GM19240 (cell line): Measurements from ENCODE around the gene GJD3.

Source experiments
- DNase-seq: peaks from one replicate; pipeline ENCODE4 v3.0.0; 2011; ENCODE audit warnings: low spot score; ENCODE audit not compliant: insufficient read length

The GJD3 gene

DNA sequence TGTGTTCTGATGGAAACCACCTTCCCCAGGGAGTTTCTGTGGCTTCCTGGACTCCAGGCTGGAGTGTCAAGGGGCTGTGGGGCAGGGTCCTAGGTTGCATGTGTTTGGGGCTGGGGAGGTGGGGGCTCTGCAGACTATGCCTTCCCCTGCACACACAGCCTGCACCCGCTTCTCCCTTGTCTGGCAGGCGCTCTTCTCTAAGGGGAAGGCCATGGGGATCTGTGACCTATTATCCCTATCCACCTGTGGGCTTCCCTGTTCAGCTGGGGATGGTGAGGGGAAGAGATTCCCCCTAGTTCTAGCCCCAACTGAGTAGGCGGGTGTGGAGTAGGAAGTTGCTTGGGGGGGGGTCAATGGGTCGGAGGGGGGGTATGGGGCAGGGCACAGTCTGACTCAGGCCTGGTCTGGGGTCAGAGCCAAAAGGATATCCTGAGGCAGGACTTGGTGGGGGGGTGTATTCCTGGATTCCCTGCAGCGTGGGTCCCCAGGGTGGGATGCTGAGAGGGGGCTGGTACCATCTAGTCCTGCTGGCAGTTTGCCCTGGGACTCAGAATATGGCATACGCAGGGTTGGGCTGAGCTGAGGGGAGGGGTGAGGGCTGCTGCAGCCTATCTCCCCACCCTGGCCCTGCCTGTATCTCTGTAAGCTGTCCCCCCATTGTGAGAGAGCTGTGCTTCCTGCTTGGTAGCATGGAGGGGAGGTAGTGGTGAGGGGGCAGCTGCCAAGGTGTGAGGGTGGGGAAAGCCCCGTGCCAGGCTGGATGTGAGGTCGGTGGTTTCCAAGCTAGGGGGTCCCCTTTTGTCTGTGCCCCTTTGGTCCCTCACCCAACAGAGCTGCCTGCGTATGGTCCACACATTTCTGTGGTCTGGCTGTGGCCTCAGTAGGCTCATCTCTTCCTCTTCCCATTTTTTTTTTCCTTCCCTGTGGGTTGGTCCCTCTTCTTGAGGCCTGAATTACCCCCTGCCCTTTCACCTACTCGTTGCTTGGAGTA is 40.9 kb downstream of the GJD3 start:
- DNase-seq = no peak

DNA sequence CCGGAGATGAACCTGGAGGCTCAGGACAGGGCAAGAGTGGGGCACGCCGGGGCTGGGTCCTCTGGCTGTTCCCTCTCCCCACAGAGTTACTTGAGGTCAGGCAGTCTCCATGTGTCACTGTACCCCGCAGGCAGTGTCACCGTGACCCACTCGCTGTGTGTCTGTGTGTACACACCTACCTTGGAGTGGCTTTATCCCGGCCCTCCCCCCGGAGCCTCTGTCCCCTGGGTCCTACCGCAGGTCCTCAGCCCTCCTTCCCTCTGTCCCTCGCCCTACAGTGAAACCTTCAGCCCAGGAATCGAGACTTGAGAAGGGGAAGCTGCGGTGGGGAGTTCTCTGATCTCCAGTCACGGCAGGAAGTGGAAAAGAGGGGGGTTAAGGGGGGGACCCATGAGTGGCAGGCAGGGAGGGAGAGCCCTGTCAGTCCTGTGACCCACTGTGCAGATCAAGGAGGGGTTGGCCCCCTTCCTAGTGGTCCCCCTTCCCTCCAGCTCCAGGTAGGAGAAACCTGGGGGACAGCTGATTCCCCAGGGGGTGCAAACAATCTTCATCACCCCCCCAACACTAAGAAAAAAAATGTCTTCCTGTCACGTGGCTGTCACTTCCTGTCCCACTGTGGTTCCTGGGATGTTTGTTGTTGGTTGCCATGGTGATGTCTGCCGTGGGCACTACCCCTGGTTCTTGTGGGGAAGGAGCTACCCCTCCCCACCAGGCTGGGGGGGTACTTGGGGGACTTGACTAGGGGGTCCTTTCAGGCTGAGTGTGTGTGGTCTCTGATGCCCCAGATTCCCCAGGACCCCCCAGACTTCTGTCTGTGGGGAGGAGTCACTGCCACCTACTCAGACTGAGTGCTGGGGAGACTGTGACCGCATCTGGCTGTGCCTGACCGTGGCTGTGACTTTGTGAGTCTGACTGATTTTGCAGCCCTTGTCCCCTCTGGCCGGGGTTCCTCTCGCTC is 41.9 kb downstream of the GJD3 start:
- DNase-seq = peak; percentile 84

DNA sequence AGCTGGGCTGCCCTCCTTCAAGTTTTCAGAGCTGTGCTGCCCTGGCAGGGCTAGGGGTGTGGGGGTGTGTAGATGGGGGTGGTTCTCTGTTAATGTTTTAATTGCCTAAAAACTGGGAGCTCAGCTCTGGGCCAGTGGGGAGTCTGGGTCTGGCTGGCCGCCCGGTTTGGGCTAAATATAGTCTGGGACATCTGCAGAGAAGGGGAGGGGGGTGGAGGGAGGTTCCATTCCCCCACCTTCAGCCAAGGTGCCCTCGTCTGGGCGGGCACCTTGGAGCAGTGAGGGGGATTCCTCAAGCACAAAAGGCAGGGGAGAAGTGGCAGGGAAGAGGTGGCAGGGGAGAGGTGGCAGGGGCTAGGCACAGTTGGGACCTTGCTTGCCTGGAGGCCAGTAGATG is 42.6 kb downstream of the GJD3 start:
- DNase-seq = no peak

DNA sequence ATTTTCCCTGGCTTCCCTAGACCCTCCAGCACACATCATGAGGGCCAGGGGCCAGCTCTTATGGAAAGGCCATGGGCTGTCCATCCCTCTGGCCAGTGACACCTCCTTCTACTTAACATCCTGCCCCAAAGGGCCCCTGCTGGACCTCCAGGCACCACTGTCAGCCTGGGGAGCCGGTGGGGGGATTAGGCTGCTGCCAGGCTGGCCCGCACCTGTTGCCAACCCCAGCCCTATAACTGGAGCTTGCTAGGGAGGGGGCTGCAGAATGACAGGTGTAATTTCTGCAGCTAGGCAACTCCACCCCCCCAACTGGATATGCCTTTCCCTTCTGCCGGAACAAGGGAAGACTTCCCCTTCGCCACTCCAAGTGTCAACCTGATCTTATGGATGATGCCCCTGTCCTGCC is 43.0 kb downstream of the GJD3 start:
- DNase-seq = no peak

DNA sequence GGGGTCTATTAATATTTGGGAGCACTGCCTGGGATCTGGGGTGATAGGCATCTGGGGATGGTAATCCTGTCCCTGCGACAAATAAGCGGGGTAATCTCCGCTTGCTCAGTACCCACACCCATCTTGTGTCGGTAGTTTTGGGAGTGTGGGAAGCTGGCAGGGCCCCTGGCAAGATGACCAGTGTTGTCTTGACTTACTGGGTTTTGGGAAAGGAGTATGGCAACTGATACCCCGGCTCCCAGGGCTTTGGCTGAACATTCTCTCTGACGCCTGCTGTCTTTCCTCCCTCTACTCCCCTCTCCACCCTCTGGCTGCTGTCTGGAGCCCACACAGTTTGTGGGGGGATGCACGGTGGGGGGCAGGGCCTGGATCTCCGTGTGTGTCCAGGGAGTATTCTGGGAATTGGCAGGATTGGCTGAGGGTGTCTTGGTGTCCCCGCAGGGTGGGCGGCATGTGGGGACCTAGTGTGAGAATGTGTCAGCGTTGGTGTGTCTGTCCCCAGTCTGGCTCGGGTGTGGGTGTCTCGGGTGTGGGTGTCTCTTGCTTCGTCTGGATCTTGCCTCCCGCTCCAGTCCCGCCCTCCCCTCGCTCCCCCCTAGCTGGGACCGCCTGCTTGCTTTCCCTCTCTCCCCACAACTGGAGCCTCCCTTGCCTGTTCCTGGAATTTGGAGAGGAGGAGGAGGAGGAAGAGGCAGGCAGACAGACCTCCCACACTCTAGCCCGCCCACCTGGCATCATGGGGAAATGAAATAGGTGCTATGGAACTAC is 43.6 kb downstream of the GJD3 start:
- DNase-seq = no peak

DNA sequence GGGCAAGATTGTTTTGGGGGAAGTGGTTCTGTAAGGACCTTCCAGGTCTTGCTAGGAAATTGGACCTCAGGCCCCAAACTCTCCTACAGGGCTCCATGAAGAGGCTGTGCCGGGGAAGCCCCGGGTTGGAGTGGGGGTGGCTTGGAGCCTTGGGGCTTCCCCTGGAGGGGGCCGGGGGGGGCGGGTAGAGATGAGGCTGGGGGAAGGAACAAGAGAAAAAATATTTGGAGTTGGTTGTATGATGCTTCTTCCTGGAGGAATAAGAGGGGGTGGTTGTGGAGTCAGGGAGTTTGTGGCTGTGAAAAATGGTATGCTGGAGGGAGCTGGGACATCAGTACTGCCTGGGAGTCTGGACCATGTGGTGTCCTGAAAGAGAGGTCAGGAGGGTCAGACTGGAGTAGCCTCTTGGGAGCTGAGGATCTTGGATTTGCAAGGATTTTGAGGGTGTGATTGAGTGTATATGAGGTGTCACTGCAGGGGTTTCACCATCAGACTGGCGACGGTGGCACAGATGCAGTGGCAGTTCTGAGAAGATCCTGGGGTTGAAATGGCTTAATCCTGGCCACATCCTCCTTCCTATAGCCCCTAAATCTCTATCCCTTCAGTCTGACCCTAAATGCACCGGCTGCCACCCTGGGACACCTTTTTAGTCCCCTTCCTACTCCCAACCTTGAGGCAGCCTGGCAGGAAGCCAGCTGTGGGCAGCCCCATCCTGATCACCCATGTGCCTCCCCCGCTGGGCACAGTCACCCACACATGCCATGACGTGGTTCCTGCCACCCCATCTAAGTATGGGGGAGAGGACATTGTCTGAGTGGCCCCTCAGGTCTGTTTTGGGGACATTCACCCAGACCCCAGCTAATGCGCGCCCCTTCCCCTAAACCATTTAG is 44.6 kb downstream of the GJD3 start:
- DNase-seq = no peak

DNA sequence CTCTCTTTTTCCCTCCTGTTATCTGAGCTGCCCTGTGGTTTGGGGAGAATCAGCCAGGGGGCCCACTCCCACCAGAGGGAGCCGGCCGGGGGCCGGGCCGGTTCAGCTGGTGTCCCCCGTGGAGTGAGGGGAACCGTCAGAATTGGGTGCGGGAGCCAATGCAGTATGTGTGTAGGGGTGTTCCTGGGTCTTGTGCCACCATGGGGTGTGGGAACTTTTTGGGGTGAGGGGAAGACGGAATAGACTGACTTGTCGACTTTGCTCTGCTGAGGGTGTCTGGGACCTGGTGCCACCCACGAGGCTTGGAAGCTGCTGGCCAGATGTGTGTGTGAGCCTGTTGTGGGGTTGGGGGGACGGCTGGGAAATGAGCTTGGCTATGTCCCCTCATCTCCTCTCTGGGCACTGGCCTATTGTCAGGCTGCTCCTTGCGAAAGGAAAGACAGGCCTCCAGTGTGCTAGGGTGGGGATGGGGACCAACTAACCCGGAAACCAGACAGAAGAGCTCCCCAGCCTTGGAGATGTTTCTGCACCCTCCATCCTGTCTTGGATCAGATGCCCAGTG is 45.6 kb downstream of the GJD3 start:
- no peak for DNase-seq

DNA sequence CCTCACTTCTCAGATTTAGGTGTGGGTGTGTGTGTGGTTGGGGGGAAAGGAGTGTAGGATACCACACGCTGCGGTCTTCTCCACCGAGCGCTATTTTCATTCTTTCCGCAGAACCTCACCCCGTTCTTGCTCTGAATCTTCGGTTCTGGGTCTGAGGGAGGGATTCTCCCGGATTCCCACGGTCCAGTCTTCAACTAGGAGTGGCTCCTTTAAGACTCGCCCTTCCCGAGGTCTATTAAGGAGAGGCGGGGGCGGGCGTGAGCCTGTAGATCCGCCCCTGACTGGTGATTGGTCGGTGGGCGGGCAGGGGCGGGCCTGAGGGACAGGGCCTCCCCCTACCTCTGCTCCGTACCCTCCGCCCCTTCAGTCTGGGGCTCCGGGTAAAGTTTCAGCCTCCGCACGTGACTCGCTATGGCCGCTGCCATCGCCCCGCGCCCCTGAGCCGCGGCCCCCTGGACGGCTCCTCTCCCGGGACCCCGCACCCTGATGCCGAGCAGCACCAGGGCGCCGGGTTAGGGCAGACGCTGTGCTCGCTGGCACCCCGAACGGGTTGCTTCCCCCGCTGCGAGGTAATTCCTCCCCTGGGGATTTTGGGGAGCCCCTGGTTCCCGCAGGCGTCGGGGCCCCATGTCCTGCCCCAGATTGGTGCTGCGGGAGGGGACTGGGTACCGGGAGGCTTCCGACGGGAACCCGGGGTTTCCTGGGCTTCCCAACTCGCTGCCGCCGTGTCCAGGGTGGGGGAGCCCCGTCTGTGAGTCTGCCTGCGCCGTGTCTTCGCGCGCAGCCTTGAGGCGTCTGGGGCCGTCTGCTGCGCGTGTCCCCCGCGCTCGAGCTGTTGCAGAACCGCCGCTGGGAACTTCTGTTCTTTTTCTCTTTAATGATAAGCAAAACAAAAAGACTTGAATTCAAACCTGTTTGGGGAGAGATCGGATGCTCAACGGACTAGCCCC is 46.4 kb downstream of the GJD3 start:
- DNase-seq = peak; percentile 86

DNA sequence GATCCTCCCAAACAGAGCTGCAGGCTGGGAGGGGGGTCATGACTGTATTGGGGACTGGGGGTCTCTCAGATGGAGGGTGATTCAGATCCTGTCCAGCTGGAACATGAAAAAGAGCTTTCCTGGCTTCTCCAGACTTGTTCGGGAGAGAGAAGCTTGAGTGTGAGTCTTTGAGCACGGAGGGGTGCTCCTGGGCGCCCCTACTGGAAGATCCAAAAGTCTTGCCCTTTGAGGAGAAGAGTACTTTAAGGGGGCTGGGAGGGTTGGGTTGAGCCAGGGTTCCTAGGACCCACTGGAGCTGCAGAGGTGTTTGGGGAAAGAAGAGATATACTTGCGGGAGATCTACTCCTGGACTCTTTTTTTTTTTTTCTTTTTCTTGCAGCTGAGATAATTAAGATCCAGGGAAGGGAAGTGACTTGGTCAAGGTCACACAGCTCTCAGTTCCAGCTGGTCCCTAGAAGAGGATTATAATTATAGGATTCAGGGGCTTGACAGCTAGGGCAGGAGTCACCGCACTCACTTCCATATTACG is 47.1 kb downstream of the GJD3 start:
- no peak for DNase-seq

DNA sequence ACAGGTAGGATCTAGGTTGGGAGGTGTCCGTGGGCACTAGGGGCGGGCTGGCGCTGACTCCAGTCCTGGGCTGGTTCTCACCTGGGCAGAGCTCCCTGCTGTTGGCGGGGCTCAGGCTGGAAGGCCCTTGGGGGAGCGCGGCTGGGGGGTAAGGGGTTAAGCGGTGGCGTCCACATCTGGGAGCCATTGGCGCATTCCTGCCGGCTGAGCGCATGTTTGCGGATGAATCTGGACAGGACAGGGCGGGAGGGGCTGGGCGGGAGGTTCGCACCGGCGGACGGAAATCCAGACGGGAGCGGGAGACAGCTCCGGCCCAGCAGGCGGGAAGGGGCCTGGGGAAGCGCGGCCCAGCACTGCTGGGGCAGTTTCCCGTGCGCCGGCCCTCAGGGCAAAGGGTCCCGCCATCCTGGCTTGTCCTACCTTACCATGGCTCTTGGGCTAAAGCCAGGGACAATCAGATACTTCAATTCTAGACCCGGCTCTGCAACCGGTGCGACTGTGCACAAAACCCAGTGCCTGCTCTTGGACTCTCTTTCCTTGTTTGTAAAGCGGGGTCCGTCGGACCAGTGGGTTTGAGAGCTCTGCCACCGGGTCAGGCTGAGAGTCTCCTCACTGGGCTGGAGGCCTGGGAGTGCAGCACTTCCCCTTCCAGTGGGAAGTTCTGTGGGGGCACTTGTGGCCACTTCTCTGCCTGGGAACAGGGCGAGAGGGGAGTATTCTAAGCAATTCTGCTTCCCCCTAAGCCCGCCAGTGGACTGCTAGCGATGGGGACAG is 47.8 kb downstream of the GJD3 start:
- no peak for DNase-seq

DNA sequence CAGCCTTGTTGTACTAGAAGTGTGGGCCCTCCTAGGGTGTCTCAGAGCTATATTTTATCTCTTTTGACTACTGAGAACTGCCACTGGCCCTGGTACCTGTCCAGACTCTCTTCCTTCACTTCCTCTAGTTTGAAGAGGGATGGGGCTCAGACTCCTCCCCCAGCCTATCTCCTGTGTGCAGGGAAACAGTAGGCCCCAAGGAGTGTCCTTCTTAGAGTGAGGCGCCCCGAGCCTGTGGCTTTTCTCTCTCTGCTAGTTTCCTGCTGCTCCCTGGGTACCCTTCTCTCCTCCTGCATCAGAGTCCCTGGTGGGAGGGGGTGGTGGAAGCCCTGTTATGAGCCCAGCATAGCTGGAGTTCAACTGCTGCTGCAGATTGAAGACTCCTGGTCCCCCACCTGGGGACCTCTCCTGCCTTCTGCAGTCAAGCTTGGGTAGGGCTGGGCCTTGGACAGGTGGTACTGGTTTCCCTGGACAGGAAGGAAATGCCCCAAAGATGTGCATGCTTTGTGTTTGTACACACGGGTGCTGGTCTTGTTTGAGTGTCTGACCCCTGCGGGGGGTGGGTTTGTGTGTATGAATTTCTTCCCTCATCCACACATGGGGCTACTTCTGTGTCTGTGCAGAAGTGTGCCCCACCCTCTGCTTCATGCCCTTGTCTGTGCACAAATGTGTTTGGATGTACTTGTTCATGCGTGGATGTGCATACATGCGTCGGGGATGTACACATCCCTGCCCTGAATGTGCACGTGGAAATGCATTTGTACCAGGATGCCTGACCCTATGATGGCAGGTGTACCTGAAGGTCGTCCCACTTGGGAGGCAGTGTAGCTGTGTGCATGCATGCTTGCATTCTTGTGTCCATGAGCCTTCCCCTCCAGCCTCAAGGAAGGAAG is 48.6 kb downstream of the GJD3 start:
- DNase-seq = no peak

DNA sequence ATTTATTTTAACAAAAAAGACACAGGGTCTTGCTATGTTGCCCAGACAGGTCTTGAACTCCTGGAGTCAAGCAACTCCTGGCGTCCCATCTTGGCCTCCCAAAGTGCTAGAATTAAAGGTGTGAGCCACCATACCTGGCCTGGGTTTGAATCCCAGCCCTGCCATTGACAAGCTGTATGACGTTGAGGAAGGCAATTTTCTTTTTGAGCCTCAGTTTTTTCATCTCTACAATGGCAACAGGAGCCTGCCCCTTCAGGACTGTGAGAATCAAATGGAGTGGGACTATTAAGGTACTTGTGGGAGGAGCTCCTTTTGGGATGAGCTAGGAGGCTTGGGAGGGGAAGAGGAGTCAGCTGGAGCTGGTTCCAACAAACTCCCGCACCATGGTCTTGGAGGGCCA is 49.3 kb downstream of the GJD3 start:
- DNase-seq = no peak

DNA sequence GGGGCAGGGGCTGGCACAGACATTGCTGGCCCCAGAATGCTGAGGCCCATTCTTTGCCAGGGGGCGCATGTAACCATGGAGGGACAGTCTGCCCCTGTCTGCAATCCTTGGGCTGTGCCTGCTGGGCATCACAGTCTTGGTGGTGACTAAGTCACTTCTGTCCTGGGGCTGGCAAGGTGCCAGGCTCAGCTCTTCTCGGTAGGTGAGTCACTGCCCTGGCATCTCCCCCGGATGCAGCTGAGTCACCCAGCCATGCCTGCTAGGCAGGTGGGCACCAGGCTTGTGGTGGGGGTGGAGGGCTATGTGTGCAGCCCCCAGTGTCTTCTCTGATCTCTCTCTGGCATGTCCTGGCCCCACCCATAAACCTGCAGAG is 50.0 kb downstream of the GJD3 start:
- no peak for DNase-seq

DNA sequence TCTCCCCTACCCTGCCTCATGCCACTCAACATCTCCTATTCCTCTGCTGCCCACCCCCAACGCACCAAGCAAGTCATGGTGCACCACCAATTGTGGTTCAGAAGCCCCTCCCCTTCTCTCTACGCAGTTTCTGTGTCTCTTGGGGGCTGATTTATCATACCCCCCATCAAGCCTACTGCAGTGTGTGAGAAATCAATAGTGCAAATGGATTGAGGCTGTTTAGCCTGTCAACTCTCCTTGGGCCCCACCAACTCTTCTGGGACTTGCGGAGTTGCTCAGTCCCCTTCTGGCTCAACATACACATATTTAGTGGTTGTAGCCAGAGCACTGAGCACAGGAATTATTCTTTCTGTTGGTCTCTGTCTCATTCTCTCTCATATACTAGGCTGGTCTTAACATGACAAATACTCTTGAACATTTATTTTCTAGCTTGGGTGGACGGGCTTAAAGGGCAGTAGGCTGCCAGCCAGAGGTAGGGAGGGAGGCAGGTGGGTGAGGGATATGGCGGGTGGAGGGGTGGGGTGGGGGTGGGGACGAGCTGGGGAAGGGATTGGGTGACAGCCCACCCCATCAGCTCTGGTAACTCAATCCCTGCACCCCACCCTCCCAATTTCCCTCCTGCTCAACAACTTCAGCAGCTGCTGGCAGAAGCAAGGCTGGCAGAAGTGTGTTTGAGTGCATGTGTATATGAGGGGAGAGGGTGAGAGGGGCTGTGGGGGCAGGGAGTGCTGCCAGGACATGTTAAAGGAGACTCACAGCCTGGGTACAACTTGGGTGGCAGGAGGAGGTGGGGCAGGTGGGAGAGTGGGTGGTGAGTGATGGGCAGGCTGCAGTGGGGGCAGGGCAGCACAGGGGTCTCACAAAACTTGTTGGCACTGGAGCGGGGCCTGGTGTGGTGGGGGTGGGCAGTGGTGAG is 50.6 kb downstream of the GJD3 start:
- DNase-seq = no peak
